Right renal cortex interstitium (tissue), 3 donors: ENCODE measurements around the gene UBE3C. TPM values are rescaled to one million over a fixed set of nuclear protein-coding genes. Genes with fewer than 3 reads are reported as not detected.

Experiments
- DNase-seq, 3 donors: peaks; one replicate each; pipeline ENCODE4 v3.0.0-alpha.2; 2013; ENCODE audit warnings: low read depth in 3 of 3, low spot score in 2 of 3
- polyA plus RNA-seq, 3 donors: library from polyadenylated mRNA; unstranded; fragments of 120-200 nt; gene quantifications; one replicate each; pipeline ENCODE4 v1.2.1, GENCODE V29; 2013; ENCODE audit not compliant: insufficient read length in 3 of 3

Gene UBE3C
- polyA plus RNA-seq, 3 donors = 39.7 to 40.5 (median 39.8) TPM

DNA sequence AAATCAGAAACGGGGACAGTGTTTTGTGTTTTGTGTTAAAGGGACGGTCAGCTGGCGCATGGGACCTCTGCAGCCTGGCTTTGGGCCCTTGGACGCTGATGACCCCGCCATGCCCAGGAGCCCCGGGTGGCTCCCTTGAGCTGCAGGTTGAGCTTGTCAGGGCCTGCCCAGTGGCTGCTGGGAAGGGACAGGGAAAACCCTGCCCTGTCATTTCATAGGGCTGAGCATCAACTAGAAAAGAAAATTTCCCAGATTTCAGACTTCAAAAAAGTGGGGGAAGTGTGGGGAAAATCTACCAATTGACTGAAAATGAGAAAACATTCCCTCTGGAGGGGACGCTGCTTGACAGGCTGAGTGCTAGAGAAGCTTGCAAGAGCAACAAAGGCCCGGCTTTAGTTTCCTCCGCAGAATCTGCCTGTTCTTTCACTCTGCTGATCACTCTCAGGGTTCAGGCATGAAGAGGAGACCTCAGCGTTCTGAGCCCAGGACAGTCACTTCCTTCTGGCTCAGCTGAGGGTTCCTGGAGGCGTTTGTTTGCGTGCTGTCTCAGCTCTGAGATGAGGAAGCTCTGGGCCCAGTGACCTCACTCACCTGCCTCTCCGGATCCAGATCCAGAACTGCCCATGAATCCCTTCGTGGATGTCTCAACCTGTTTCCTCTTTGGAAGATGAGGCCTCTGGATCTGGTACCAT, 179.4 kb downstream of the UBE3C start:
- no peak for DNase-seq

Other genes starting within 250 kb of the UBE3C start
- gene LMBR1, start 245.7 kb upstream of the UBE3C start, polyA plus RNA-seq = 10 to 100 TPM; 44.7 to 51.4 (median 44.8) TPM
- gene NOM1, start 189.2 kb upstream of the UBE3C start, polyA plus RNA-seq = 10 to 100 TPM; 15.6 to 16.9 (median 16.0) TPM
- gene MNX1, start 128.3 kb upstream of the UBE3C start, polyA plus RNA-seq = under 1 TPM in 1 of 3 donors, not detected in 2; 0.10 TPM
- gene DNAJB6, start 198.1 kb downstream of the UBE3C start, polyA plus RNA-seq = 100 to 1,000 TPM; 158 to 169 (median 166) TPM